ENCODE results near the gene LRFN2.

DNA sequence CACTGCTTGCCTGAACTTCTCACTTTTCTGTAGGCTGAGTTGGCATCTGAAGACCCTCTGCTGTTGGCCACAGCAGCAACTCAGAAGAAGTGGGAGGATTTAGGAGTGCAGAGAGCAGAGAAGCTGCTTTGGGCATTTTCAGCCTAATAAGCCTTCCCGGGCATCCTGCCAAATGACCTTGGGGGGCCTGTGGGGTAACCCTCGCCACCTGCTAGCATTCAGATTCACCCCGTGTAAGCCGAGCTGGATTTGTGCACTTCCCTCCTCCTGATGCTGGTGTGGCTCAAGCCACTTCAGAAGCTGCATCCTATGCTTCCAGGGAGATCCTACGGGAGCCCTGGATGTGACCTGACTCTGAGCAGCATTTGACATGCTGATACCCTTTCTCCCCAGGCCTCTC lies 114.8 kb downstream of the LRFN2 start:
- TF ChIP-seq, protein P1, sequence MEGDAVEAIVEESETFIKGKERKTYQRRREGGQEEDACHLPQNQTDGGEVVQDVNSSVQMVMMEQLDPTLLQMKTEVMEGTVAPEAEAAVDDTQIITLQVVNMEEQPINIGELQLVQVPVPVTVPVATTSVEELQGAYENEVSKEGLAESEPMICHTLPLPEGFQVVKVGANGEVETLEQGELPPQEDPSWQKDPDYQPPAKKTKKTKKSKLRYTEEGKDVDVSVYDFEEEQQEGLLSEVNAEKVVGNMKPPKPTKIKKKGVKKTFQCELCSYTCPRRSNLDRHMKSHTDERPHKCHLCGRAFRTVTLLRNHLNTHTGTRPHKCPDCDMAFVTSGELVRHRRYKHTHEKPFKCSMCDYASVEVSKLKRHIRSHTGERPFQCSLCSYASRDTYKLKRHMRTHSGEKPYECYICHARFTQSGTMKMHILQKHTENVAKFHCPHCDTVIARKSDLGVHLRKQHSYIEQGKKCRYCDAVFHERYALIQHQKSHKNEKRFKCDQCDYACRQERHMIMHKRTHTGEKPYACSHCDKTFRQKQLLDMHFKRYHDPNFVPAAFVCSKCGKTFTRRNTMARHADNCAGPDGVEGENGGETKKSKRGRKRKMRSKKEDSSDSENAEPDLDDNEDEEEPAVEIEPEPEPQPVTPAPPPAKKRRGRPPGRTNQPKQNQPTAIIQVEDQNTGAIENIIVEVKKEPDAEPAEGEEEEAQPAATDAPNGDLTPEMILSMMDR (IDR thresholded peaks at IDR 0.05) = no peak
- no peak for TF ChIP-seq POLR2A (IDR thresholded peaks at IDR 0.05)

Measured in breast epithelium (tissue), 3 donors.